NCI-H526 (cell line): ENCODE results near the gene PML.
A peak's percentile ranks its signal among the peaks of the same experiment; 100 is the strongest.

ENCODE experiments used
- DNase-seq, 2 experiments: peaks; one replicate each; lab custom pipeline; 2025; lab: John Stamatoyannopoulos, UW

The PML gene

GRCh38 chr15:74007820-74008371, 13.4 kb downstream of the PML start:
- DNase-seq: no peak

GRCh38 chr15:74008901-74009300, 14.4 kb downstream of the PML start:
- no peak for DNase-seq

- DNase-seq: no peak
These were observed 16.5 kb downstream of the PML start for GRCh38 chr15:74010929-74011540.

- DNase-seq: no peak
These were observed 17.1 kb downstream of the PML start for GRCh38 chr15:74011610-74012009.

- DNase-seq: no peak
These were observed 18.9 kb downstream of the PML start for GRCh38 chr15:74013374-74013894.

GRCh38 chr15:74019734-74020133, 25.2 kb downstream of the PML start:
- no peak for DNase-seq

GRCh38 chr15:74022706-74023470, 28.4 kb downstream of the PML start:
- DNase-seq: no peak

GRCh38 chr15:74024687-74025086, 30.2 kb downstream of the PML start:
- DNase-seq: no peak

- no peak for DNase-seq
These were observed 30.9 kb downstream of the PML start for GRCh38 chr15:74025436-74025835.

- DNase-seq: no peak
These were observed 33.2 kb downstream of the PML start for GRCh38 chr15:74027688-74028087.

- DNase-seq: no peak
These were observed 34.1 kb downstream of the PML start for GRCh38 chr15:74028646-74029045.

GRCh38 chr15:74032046-74032445, 37.5 kb downstream of the PML start:
- DNase-seq: no peak

- no peak for DNase-seq
These were observed 38.4 kb downstream of the PML start for GRCh38 chr15:74032606-74033561.

GRCh38 chr15:74034206-74034755, 39.8 kb downstream of the PML start:
- peak; percentile 42 to 79 for DNase-seq

- DNase-seq: no peak
These were observed 40.9 kb downstream of the PML start for GRCh38 chr15:74035121-74036017.

GRCh38 chr15:74036271-74037170, 42.0 kb downstream of the PML start:
- peak; percentile 5 to 74 for DNase-seq

GRCh38 chr15:74037171-74038117, 42.9 kb downstream of the PML start:
- DNase-seq: peak in 1 of 2 experiments; percentile 31
